ENCODE data around the gene LCN10. TPM values are rescaled to one million over a fixed set of nuclear protein-coding genes. Genes with fewer than 3 reads are reported as not detected.
A peak's percentile ranks its signal among the peaks of the same experiment; 100 is the strongest.

LCN10 gene
- total and polyA plus RNA-seq, 9 of the 15 experiments (the other 6 are each of a cell fraction or from before 2014, with no cell fraction given): 0.10 to 0.21 (median 0.14) TPM; not detected in 6

GRCh38 chr9:136707849-136708517 lies 34.8 kb downstream of the LCN10 start:
- peak overlapping the region; percentile 38; the same call in 1 of the 3 replicates for H3K27ac ChIP-seq (ENCODE audit: extremely low read depth, low read depth, low read length)
- no TSS peak for BruUV-seq (replicated peaks)
- H2AFZ ChIP-seq (ENCODE audit: low read depth, low read length): peak overlapping the region; percentile 93
- H3K4me1 ChIP-seq (replicated peaks in 1 of 2; ENCODE audit: control insufficient read depth in 2 of 2, insufficient read depth in 2 of 2, low read length in 2 of 2): peaks cover 12 to 41% of the 10 kb centered on the region in 2 experiments; a peak in 4 of 5 replicates
- H3K4me3 ChIP-seq: no peak overlapping the region
- H3K9ac ChIP-seq (ENCODE audit: insufficient read depth in 1 of 2, low read depth in 2 of 2, low read length in 2 of 2): peak overlapping the region in 1 of 2 experiments; percentile 70; a peak in 3 of 4 replicates
- H3K4me2 ChIP-seq (ENCODE audit: insufficient read depth, low read length): no peak overlapping the region
- no peaks in the 10 kb centered on the region for H4K20me1 ChIP-seq (replicated peaks; ENCODE audit: control insufficient read depth, insufficient read depth, low read length)
- FAIRE-seq: peak; percentile 84
- peak in 2 of 4 experiments; percentile 52 to 62 for DNase-seq (ENCODE audit: extremely low read depth in 1 of 4, low spot score in 3 of 4)
- ATAC-seq: 0 out of 3 replicates have a peak, but pooled peaks have one; percentile 11
- WGBS (ENCODE audit: insufficient coverage, low coverage, missing lambda C conversion rate): 35% methylated on average over 21 of the region's 22 CpGs
- no peaks in the 10 kb centered on the region for H3K9me1 ChIP-seq (ENCODE audit: control insufficient read depth, insufficient read depth, low read length)
- H3K27me3 ChIP-seq (ENCODE audit: control insufficient read depth in 2 of 2, insufficient read depth in 2 of 2, low read length in 2 of 2): no peaks in the 10 kb centered on the region
- H3K79me2 ChIP-seq (ENCODE audit: control insufficient read depth, insufficient read depth, low read length): peaks cover under 1% of the 10 kb centered on the region; the same call in 1 of the 3 replicates
- POLR2A ChIA-PET: interaction anchor here (0.6 to 4.0 kb wide), 7 partner anchors 9 to 73 kb away, joined by 3 to 31 read pairs (median 3); no protein-coding TSS in a partner anchor
- in situ Hi-C loops (cut with MboI) (no loop called here), intact Hi-C loops (cut with micrococcal nuclease) (no loop called here)
- H3K9me3 ChIP-seq (replicated peaks; ENCODE audit: control insufficient read depth, insufficient read depth, low read depth, low read length): no peaks in the 10 kb centered on the region
- CTCF ChIA-PET (ENCODE audit: low intra/inter-chr PET ratio): no interaction called here
- no peaks in the 10 kb centered on the region for H3K36me3 ChIP-seq (ENCODE audit: control insufficient read depth, insufficient read depth, low read length)
- TF ChIP-seq, protein P1, sequence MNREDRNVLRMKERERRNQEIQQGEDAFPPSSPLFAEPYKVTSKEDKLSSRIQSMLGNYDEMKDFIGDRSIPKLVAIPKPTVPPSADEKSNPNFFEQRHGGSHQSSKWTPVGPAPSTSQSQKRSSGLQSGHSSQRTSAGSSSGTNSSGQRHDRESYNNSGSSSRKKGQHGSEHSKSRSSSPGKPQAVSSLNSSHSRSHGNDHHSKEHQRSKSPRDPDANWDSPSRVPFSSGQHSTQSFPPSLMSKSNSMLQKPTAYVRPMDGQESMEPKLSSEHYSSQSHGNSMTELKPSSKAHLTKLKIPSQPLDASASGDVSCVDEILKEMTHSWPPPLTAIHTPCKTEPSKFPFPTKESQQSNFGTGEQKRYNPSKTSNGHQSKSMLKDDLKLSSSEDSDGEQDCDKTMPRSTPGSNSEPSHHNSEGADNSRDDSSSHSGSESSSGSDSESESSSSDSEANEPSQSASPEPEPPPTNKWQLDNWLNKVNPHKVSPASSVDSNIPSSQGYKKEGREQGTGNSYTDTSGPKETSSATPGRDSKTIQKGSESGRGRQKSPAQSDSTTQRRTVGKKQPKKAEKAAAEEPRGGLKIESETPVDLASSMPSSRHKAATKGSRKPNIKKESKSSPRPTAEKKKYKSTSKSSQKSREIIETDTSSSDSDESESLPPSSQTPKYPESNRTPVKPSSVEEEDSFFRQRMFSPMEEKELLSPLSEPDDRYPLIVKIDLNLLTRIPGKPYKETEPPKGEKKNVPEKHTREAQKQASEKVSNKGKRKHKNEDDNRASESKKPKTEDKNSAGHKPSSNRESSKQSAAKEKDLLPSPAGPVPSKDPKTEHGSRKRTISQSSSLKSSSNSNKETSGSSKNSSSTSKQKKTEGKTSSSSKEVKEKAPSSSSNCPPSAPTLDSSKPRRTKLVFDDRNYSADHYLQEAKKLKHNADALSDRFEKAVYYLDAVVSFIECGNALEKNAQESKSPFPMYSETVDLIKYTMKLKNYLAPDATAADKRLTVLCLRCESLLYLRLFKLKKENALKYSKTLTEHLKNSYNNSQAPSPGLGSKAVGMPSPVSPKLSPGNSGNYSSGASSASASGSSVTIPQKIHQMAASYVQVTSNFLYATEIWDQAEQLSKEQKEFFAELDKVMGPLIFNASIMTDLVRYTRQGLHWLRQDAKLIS (CRISPR knock-in tag; IDR thresholded peaks at IDR 0.05): no peak
- TF ChIP-seq MGA (IDR thresholded peaks at IDR 0.05) (0 out of 2 replicates have a peak, but pooled peaks have one; percentile 40), CBFA2T3 (IDR thresholded peaks at IDR 0.05) (peak; percentile 30), L3MBTL2 (IDR thresholded peaks at IDR 0.05) (peak; percentile 18; the same call in 1 of the 2 replicates), TCF3 (CRISPR knock-in tag; IDR thresholded peaks at IDR 0.05) (peak; percentile 32; the same call in 1 of the 2 replicates)
